HG02938 (cell line): ENCODE data around the gene INTS2.
"Not testable (repeated sequence)": the region's sequence is repeated elsewhere in the genome, so short reads cannot be mapped to it uniquely, and the experiment has no call there.

Experiments used
- ATAC-seq: cut with Tn5 transposase; IDR thresholded peaks from one replicate; pipeline ENCODE4 v1.9.1; 2021; ENCODE audit warnings: mild to moderate bottlenecking, moderate library complexity; ENCODE audit not compliant: unreplicated experiment

Gene INTS2

DNA sequence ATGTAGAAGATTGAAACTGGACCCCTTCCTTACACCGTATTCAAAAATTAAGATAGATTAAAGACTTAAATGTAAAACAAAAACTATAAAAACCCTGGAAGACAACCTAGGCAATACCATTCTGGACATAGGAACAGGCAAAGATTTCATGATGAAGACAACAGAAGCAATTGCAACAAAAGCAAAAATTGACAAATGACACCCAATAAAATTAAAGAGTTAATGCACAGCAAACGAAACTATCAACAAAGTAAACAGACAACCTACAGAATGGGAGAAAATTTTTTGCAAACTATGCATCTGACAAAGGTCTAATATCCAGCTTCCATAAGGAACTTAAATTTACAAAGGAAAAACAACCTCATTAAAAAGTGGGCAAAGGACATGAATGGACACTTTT, 101.6 kb downstream of the INTS2 start:
- ATAC-seq, result not testable (repeated sequence)

DNA sequence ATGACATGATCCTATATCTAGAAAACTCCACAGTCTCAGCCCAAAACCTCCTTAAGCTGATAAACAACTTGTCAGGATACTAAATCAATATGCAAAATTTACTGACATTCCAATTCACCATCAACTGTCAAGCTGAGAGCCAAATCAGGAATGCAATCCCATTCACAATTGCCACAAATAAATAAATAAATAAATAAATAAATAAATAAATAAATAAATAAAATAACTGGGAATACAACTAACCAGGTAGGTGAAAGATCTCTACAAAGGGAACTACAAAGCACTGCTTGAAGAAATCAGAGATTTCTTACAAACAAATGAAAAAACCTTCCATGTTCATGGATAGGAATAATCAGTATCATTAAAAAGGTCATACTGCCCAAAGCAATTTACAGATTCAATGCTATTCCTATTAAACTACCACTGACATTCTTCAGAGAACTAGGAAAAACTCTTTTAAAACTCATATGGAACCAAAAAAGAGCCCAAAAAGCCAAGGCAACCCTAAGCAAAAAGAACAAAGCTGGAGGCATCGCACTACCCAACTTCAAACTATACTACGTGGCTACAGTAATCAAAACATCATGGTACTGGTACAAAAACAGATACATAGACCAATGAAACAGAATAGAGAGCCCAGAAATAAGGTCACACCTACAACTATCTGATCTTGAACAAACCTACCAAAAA, 102.2 kb downstream of the INTS2 start:
- ATAC-seq, result no peak

- no peak for ATAC-seq
Measured at GRCh38 chr17:61822326-61823285, 105.2 kb downstream of the INTS2 start.

- ATAC-seq, result no peak
Measured at GRCh38 chr17:61821655-61822054, 106.1 kb downstream of the INTS2 start.

DNA sequence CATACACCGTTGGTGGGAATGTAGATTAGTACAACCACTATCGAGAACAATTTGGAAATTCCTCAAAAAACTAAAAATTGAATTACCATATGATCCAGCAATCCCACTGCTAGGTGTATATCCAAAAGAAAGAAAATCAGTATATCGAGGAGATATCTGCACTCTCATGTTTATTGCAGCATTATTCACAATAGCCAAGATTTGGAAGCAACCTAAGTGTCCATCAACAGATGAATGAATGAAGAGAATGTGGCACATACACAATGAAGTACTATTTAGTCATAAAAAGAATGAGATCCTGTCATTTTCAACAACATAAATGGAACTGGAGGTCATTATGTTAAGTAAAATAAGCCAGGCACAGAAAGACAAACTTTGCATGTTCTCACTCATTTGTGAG, 108.5 kb downstream of the INTS2 start:
- ATAC-seq, result not testable (repeated sequence)

DNA sequence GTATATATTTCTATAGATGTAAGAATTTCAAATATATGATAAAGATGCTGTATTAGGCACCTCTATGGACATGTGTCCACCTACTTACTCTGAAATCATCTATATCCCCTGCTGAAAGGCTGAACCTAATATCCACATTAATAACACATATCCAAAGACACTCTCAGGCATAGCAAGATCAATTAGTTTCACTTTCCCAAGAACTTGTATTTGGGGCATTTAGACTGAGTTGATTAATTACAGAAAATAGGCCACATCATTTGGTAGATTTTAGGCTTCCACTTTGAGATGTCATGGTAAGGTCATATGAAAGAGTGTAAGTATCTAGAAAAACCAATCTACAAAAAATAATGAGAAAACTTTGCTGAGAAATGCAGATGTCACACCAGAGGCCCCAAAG, 109.6 kb downstream of the INTS2 start:
- no peak for ATAC-seq

- ATAC-seq, result no peak
Measured at GRCh38 chr17:61817452-61817851, 110.3 kb downstream of the INTS2 start.

- no peak for ATAC-seq
Measured at GRCh38 chr17:61816538-61816937, 111.2 kb downstream of the INTS2 start.

DNA sequence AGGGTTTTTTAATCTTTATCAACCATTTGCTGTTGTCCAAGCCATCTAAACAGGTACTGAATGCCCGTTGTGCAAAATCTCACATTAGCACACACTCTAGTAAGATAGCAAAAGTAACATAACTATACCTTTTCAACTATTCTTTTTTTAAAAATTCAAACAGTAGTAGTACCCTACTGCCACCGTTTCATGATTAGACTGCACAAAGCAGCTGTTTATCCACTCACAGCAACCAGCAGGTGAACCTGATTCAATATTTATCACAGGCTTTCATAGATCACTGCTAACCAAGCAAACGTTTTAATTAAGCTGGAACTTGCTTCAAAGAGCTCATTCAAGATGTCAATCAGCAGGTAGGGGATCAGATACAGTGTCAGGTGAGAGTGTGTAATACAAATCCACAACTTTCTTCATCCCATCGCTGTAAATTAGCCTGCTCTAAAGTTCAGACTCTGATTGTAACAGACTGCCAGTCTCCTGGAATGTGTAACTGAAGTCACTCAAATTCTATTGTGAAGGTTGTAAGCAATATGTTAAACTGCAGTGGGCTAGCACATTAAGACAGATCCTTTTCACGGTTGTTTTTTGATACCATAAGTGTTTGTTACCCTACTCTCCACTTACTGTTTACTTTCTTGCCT, 111.8 kb downstream of the INTS2 start:
- no peak for ATAC-seq
